NT2/D1 (cell line): ENCODE measurements around the gene ANXA11.

ENCODE experiments used
- SUZ12 ChIP-seq: IDR thresholded peaks from 2 replicates; pipeline ENCODE4 v1.6.1; 2011; ENCODE audit not compliant: insufficient read length, insufficient read depth; ENCODE audit errors: extremely low read depth
- YY1 ChIP-seq: IDR thresholded peaks from 2 replicates; pipeline ENCODE4 v1.6.1; 2011; ENCODE audit not compliant: insufficient read length, insufficient read depth
- ZNF274 ChIP-seq: IDR thresholded peaks from 2 replicates; pipeline ENCODE4 v1.6.1; 2011; ENCODE audit warnings: mild to moderate bottlenecking, low read depth, low read length

DNA sequence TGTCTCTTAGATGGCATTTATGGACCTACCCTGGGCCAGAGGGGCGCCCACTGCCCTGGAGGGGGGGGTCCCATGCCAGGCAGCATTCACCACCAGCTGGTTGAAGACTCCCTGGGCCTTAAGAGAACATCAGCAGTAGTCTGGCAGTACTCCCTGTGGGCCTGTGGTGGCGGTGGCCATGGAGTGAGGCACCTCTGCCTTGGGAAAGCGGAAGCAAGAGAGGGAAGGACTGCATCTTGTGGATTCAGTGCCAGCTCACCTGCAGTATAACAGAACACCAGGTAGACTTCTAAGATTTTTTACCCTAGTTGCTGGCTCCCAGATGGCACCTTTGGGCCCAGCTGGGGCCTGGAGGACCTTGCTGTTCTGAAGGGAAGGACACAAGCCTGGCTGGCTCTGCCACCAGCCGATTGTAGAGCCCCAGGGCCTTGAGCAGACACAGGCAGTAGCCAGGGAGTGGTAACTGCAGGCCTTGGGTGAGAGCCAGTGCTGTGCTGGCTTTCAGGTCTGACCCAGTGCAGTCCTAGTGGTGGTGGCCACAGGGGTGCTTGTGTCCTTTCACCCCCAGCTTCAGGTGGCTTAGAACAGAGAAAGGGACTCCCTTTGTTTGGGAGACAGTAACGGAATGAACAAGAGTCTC is 57.1 kb downstream of the ANXA11 start:
- TF ChIP-seq ZNF274: no peak
- no peak for TF ChIP-seq YY1
- no peak for TF ChIP-seq SUZ12
